SK-N-SH (cell line): ENCODE data around the gene CNTNAP1. TPM values are rescaled to one million over a fixed set of nuclear protein-coding genes. Genes with fewer than 3 reads are reported as not detected.
A peak's percentile ranks its signal among the peaks of the same experiment; 100 is the strongest.

Experiments used
- CTCF ChIA-PET: fragments of 300-600, 350-600 bp; formaldehyde crosslinking; extraction: SDS; loops from one replicate; lab custom pipeline; 2021; lab: Yijun Ruan, JAX
- POLR2A ChIA-PET: fragments of 350-600 bp; sonication (Branson Sonifier 250); formaldehyde crosslinking; extraction: SDS; loops from one replicate; lab custom pipeline; 2020; ENCODE audit warnings: antibody characterized with exemption, inconsistent platforms; lab: Yijun Ruan, JAX
- DNase-seq: peaks from one replicate; pipeline ENCODE4 v3.0.0; 2012
- H2AFZ ChIP-seq: fragments of 200-600 bp; sonication (generic); 2 replicates; pipeline ENCODE4 v1.8.1; 2016; ENCODE audit warnings: antibody characterized with exemption, mild to moderate bottlenecking, low read depth
- H3F3A ChIP-seq: fragments of 200-600 bp; sonication (generic); replicated peaks from 2 replicates; pipeline ENCODE3; 2016; ENCODE audit warnings: antibody characterized with exemption, mild to moderate bottlenecking; ENCODE audit not compliant: insufficient read depth
- H3K27ac ChIP-seq, 2 experiments: fragments of 200-500 bp in 1 of 2; fragments of 200-600 bp in 1 of 2; sonication (Bioruptor generic) in 1 of 2; sonication (generic), shearing (Covaris generic) in 1 of 2; 2 replicates each; pipeline versions ENCODE4 v1.5.1 to v1.6.1; 2014 to 2016; ENCODE audit warnings: low read depth in 2 of 2, inconsistent platforms in 1 of 2, low read length in 1 of 2, mild to moderate bottlenecking in 1 of 2, mixed read lengths in 1 of 2
- H3K27me3 ChIP-seq: fragments of 200-600 bp; sonication (generic), shearing (Covaris generic); 2 replicates; pipeline ENCODE4 v1.6.1; 2016; ENCODE audit warnings: mixed run types; ENCODE audit not compliant: insufficient read depth
- H3K36me3 ChIP-seq, 2 experiments: fragments of 200-500 bp in 1 of 2; fragments of 200-600 bp in 1 of 2; sonication (Bioruptor generic) in 1 of 2; sonication (generic) in 1 of 2; replicated peaks in 1 of 2; 2 replicates each; pipeline versions ENCODE3 to v1.5.1; 2014 to 2016; ENCODE audit warnings: low read length in 1 of 2, mild to moderate bottlenecking in 1 of 2; ENCODE audit not compliant: insufficient read depth in 2 of 2, control insufficient read depth in 1 of 2
- H3K4me1 ChIP-seq, 2 experiments: fragments of 200-500 bp in 1 of 2; fragments of 200-600 bp in 1 of 2; sonication (Bioruptor generic) in 1 of 2; sonication (generic), shearing (Covaris generic) in 1 of 2; 2 replicates each; pipeline versions ENCODE4 v1.5.1 to v1.6.1; 2014 to 2016; ENCODE audit warnings: low read depth in 1 of 2, low read length in 1 of 2, mixed run types in 1 of 2; ENCODE audit not compliant: insufficient read depth in 2 of 2, control insufficient read depth in 1 of 2
- H3K4me2 ChIP-seq: fragments of 200-600 bp; sonication (generic), shearing (Covaris generic); 2 replicates; pipeline ENCODE4 v1.6.1; 2017; ENCODE audit warnings: mixed run types
- H3K4me3 ChIP-seq, 2 experiments: fragments of 200-500 bp in 1 of 2; fragments of 200-600 bp in 1 of 2; sonication (Bioruptor generic) in 1 of 2; sonication (generic), shearing (Covaris generic) in 1 of 2; 2 replicates each; pipeline versions ENCODE4 v1.5.1 to v1.8.1; 2014 to 2016; ENCODE audit warnings: low read depth in 2 of 2, inconsistent platforms in 1 of 2, low read length in 1 of 2, mild to moderate bottlenecking in 1 of 2, mixed read lengths in 1 of 2, moderate library complexity in 1 of 2
- H3K79me2 ChIP-seq: fragments of 200-600 bp; sonication (generic); 2 replicates; pipeline ENCODE4 v1.8.1; 2017; ENCODE audit warnings: mild to moderate bottlenecking; ENCODE audit not compliant: insufficient read depth
- H3K9ac ChIP-seq: fragments of 200-600 bp; sonication (generic); 2 replicates; pipeline ENCODE4 v1.6.1; 2017; ENCODE audit warnings: mixed run types
- H3K9me2 ChIP-seq: fragments of 200-600 bp; sonication (generic); 2 replicates; pipeline ENCODE4 v1.6.1; 2017; ENCODE audit warnings: mixed run types
- H3K9me3 ChIP-seq: fragments of 200-600 bp; sonication (generic); 2 replicates; pipeline ENCODE4 v1.6.1; 2017; ENCODE audit warnings: mixed run types, mild to moderate bottlenecking, moderate library complexity
- H4K20me1 ChIP-seq: fragments of 200-600 bp; sonication (generic); 2 replicates; pipeline ENCODE4 v1.6.1; 2017; ENCODE audit warnings: mild to moderate bottlenecking, mixed run types; ENCODE audit not compliant: insufficient read depth
- CHD2 ChIP-seq: fragments of 150-350 bp; IDR thresholded peaks from 2 replicates; pipeline ENCODE4 v1.6.1; 2018; ENCODE audit warnings: low read length; ENCODE audit not compliant: partially characterized antibody
- CTCF ChIP-seq: fragments of 200-600 bp; sonication (generic); IDR thresholded peaks from 2 replicates; pipeline ENCODE4 v1.6.1; 2017; ENCODE audit warnings: antibody characterized with exemption, mild to moderate bottlenecking, moderate library complexity
- ELF1 ChIP-seq: IDR thresholded peaks from 2 replicates; pipeline ENCODE4 v1.4.0; 2012
- EZH2phosphoT487 ChIP-seq: fragments of 200-600 bp; sonication (generic); IDR thresholded peaks from 2 replicates; pipeline ENCODE4 v1.6.1; 2017; ENCODE audit warnings: low read depth, mixed run types, mild to moderate bottlenecking, antibody characterized with exemption, moderate library complexity, borderline replicate concordance
- FOSL2 ChIP-seq: IDR thresholded peaks from 2 replicates; pipeline ENCODE4 v1.4.0; 2012; ENCODE audit warnings: low read depth, mild to moderate bottlenecking, moderate library complexity, borderline replicate concordance
- FOXJ3 ChIP-seq: sonication (generic); formaldehyde crosslinking; IDR thresholded peaks from 2 replicates; pipeline ENCODE4 v1.5.1; 2020; ENCODE audit warnings: mild to moderate bottlenecking, missing genetic modification reagents
- GABPA ChIP-seq: IDR thresholded peaks from 2 replicates; pipeline ENCODE4 v1.4.0; 2012; ENCODE audit warnings: low read depth, mild to moderate bottlenecking
- GATA2 ChIP-seq: sonication (generic); formaldehyde crosslinking; IDR thresholded peaks from 2 replicates; pipeline ENCODE4 v1.5.0; 2020; ENCODE audit warnings: mild to moderate bottlenecking, missing genetic modification reagents
- JUND ChIP-seq: IDR thresholded peaks from 2 replicates; pipeline ENCODE4 v1.4.0; 2012
- NRF1 ChIP-seq: IDR thresholded peaks from 2 replicates; pipeline ENCODE4 v1.6.1; 2012; ENCODE audit warnings: low read depth, mild to moderate bottlenecking, low read length
- PBX3 ChIP-seq: IDR thresholded peaks from 2 replicates; pipeline ENCODE4; 2012
- POLR2AphosphoS5 ChIP-seq: IDR thresholded peaks from 2 replicates; pipeline ENCODE4 v1.6.1; 2012; ENCODE audit warnings: low read depth, low read length
- RFX5 ChIP-seq: IDR thresholded peaks from 2 replicates; pipeline ENCODE4 v1.6.1; 2012; ENCODE audit warnings: mild to moderate bottlenecking, improper control_type of control experiment, low read length
- TAF1 ChIP-seq: IDR thresholded peaks from 2 replicates; pipeline ENCODE4 v1.6.1; 2012; ENCODE audit warnings: low read depth, mild to moderate bottlenecking, low read length, moderate library complexity, borderline replicate concordance
- TEAD4 ChIP-seq: IDR thresholded peaks from 2 replicates; pipeline ENCODE4 v1.4.0; 2012; ENCODE audit warnings: mild to moderate bottlenecking, borderline replicate concordance; ENCODE audit not compliant: insufficient read depth
- USF1 ChIP-seq: IDR thresholded peaks from 2 replicates; pipeline ENCODE4 v1.4.0; 2012; ENCODE audit warnings: low read depth, borderline replicate concordance
- ZBTB33 ChIP-seq: IDR thresholded peaks from 2 replicates; pipeline ENCODE4 v1.4.0; 2012; ENCODE audit warnings: low read depth, borderline replicate concordance
- WGBS: methylation state at CpG from one replicate; pipeline ENCODE4 v1.1.6; 2017; ENCODE audit warnings: low lambda C conversion rate; 5-methylcytosine and 5-hydroxymethylcytosine counted together
- polyA plus RNA-seq, 3 experiments: library from polyadenylated mRNA; depleted of rRNA; stranded (reverse); fragments of >200 nt; gene quantifications; 2 replicates each; pipeline ENCODE4 v1.2.3, GENCODE V29; 2012
- TF ChIP-seq, protein P1 (sequence below): fragments of 150-350 bp; IDR thresholded peaks from 2 replicates; pipeline ENCODE4 v1.6.1; 2016; ENCODE audit warnings: mild to moderate bottlenecking, low read depth, low read length
- TF ChIP-seq, protein P2 (sequence below): IDR thresholded peaks from 2 replicates; pipeline ENCODE4 v1.4.0; 2012; ENCODE audit warnings: low read depth

CNTNAP1 gene
- polyA plus RNA-seq, 1 of the 3 experiments (the other 2 are of a cell fraction): 92.7 TPM

GRCh38 chr17:42667088-42667951 lies 15.0 kb upstream of the CNTNAP1 start (continued):
- TF ChIP-seq FOSL2 (peak; percentile 83; the same call in 1 of the 2 replicates), GATA2 (CRISPR knock-in tag) (peak; percentile 44; the same call in 1 of the 2 replicates), GABPA (no peak), ELF1 (no peak), JUND (peak; percentile 77), EZH2phosphoT487 (no peak), NRF1 (no peak), PBX3 (peak; percentile 97), RFX5 (no peak), FOXJ3 (CRISPR knock-in tag) (peak; percentile 39; the same call in 1 of the 2 replicates)
- TF ChIP-seq, protein P1, sequence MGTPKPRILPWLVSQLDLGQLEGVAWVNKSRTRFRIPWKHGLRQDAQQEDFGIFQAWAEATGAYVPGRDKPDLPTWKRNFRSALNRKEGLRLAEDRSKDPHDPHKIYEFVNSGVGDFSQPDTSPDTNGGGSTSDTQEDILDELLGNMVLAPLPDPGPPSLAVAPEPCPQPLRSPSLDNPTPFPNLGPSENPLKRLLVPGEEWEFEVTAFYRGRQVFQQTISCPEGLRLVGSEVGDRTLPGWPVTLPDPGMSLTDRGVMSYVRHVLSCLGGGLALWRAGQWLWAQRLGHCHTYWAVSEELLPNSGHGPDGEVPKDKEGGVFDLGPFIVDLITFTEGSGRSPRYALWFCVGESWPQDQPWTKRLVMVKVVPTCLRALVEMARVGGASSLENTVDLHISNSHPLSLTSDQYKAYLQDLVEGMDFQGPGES: no peak
- TF ChIP-seq, protein P2, sequence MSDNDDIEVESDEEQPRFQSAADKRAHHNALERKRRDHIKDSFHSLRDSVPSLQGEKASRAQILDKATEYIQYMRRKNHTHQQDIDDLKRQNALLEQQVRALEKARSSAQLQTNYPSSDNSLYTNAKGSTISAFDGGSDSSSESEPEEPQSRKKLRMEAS: peak; percentile 14; the same call in 1 of the 2 replicates

DNA sequence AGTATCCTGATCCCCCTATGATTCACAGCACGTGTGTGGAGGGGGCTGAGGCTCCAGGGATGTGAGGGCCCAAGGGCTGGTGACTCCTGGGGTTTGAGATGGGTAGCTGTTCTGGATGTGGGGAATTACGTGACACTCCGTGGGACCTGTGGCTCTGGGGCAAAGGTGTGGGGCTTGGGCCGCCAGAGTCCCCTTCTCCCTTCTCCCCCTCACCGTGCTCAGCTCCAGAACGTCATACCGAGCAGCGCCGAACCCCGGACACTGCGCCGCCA lies 12.7 kb upstream of the CNTNAP1 start:
- peaks cover 18% of the 10 kb centered on the region for H3F3A ChIP-seq
- DNase-seq: no peak
- TF ChIP-seq PBX3: no peak
- TF ChIP-seq CTCF: no peak
- TF ChIP-seq, protein P2: no peak
- TF ChIP-seq ZBTB33: no peak
- no peak for TF ChIP-seq USF1
- no peak for TF ChIP-seq TAF1
- no peak for TF ChIP-seq TEAD4
- no peak for TF ChIP-seq FOSL2
- TF ChIP-seq POLR2AphosphoS5: no peak
- no peak for TF ChIP-seq CHD2
- H3K4me1 ChIP-seq: peaks cover 15 to 39% of the 10 kb centered on the region in 2 experiments
- H3K9me3 ChIP-seq: no peaks in the 10 kb centered on the region
- H3K27ac ChIP-seq: peak overlapping the region in 1 of 2 experiments; percentile 69; a peak in 1 of 4 replicates
- ChIA-PET POLR2A (no interaction called here), CTCF (interaction anchor here (0.9 to 6.2 kb wide), 4 partner anchors 8 to 92 kb away, joined by 3 to 37 read pairs (median 3); partner anchors contain the start of gene PSMC3IP)
- no peak overlapping the region for H3K4me2 ChIP-seq
- H3K79me2 ChIP-seq: peaks cover 24% of the 10 kb centered on the region
- H2AFZ ChIP-seq: no peak overlapping the region
- H3K9me2 ChIP-seq: no peaks in the 10 kb centered on the region
- no peaks in the 10 kb centered on the region for H3K27me3 ChIP-seq
- no peak overlapping the region for H3K9ac ChIP-seq
- WGBS: 91% methylated on average over 6 of the region's 12 CpGs
- no peak overlapping the region for H3K4me3 ChIP-seq
- H3K36me3 ChIP-seq: peaks cover 32 to 58% of the 10 kb centered on the region in 2 experiments
- peaks cover 13% of the 10 kb centered on the region for H4K20me1 ChIP-seq
